ENCODE measurements around the gene MCTS1. TPM values are rescaled to one million over a fixed set of nuclear protein-coding genes. Genes with fewer than 3 reads are reported as not detected.

Gene MCTS1
- total and polyA plus RNA-seq, 2 experiments from 2014 or later, result 33.0 to 58.2 TPM

DNA sequence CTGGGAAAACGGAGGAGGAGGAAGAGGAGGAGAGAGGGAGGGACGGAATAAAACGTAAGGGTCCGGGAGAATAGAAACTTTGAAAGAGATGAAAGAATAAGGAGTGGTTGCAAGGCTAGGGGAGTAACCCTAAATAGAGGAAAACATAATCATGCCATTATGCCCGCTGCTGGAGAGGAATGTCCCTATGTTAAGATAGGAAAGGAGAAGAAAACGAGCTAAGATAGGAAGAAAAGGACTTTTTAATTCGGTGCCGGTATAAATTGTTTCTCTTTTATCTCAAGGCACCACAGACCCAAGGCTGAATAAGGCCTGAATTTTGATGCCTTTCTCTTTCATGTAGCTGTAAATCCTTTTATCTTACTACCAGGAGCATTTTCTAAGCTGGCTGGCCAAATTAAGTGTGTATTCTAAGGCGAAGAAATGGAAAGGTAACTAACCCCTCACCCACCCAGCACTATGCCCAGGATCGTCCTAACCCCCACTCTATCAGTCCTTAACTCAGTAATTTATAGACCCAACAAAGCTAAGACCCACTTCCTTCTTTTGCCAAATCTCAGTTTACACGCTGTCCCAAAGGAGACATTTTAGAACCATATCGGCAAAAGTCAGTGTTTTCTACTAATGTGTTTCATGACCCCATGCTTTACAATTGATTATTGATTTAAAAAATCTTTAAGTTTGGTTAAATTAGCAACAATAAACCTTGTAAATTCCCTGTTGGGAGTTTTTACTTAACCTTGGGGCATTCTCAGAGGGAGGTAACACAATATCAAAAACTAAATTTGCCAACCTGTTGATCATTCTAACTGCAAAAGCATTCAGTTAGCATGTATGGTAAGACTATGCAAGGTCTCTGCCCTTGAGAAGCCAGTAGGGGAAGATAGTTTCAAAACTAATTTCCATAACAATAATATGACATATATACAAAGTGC is 42.0 kb upstream of the MCTS1 start:
- no peak for TF ChIP-seq CREB1 (CRISPR knock-in tag; IDR thresholded peaks at IDR 0.05; ENCODE audit: low read depth)
- TF ChIP-seq ZNF114 (CRISPR knock-in tag; IDR thresholded peaks at IDR 0.05), result no peak
- TF ChIP-seq STAT1 (IDR thresholded peaks at IDR 0.05; ENCODE audit: unreplicated experiment), result no peak
- TF ChIP-seq, protein P1, sequence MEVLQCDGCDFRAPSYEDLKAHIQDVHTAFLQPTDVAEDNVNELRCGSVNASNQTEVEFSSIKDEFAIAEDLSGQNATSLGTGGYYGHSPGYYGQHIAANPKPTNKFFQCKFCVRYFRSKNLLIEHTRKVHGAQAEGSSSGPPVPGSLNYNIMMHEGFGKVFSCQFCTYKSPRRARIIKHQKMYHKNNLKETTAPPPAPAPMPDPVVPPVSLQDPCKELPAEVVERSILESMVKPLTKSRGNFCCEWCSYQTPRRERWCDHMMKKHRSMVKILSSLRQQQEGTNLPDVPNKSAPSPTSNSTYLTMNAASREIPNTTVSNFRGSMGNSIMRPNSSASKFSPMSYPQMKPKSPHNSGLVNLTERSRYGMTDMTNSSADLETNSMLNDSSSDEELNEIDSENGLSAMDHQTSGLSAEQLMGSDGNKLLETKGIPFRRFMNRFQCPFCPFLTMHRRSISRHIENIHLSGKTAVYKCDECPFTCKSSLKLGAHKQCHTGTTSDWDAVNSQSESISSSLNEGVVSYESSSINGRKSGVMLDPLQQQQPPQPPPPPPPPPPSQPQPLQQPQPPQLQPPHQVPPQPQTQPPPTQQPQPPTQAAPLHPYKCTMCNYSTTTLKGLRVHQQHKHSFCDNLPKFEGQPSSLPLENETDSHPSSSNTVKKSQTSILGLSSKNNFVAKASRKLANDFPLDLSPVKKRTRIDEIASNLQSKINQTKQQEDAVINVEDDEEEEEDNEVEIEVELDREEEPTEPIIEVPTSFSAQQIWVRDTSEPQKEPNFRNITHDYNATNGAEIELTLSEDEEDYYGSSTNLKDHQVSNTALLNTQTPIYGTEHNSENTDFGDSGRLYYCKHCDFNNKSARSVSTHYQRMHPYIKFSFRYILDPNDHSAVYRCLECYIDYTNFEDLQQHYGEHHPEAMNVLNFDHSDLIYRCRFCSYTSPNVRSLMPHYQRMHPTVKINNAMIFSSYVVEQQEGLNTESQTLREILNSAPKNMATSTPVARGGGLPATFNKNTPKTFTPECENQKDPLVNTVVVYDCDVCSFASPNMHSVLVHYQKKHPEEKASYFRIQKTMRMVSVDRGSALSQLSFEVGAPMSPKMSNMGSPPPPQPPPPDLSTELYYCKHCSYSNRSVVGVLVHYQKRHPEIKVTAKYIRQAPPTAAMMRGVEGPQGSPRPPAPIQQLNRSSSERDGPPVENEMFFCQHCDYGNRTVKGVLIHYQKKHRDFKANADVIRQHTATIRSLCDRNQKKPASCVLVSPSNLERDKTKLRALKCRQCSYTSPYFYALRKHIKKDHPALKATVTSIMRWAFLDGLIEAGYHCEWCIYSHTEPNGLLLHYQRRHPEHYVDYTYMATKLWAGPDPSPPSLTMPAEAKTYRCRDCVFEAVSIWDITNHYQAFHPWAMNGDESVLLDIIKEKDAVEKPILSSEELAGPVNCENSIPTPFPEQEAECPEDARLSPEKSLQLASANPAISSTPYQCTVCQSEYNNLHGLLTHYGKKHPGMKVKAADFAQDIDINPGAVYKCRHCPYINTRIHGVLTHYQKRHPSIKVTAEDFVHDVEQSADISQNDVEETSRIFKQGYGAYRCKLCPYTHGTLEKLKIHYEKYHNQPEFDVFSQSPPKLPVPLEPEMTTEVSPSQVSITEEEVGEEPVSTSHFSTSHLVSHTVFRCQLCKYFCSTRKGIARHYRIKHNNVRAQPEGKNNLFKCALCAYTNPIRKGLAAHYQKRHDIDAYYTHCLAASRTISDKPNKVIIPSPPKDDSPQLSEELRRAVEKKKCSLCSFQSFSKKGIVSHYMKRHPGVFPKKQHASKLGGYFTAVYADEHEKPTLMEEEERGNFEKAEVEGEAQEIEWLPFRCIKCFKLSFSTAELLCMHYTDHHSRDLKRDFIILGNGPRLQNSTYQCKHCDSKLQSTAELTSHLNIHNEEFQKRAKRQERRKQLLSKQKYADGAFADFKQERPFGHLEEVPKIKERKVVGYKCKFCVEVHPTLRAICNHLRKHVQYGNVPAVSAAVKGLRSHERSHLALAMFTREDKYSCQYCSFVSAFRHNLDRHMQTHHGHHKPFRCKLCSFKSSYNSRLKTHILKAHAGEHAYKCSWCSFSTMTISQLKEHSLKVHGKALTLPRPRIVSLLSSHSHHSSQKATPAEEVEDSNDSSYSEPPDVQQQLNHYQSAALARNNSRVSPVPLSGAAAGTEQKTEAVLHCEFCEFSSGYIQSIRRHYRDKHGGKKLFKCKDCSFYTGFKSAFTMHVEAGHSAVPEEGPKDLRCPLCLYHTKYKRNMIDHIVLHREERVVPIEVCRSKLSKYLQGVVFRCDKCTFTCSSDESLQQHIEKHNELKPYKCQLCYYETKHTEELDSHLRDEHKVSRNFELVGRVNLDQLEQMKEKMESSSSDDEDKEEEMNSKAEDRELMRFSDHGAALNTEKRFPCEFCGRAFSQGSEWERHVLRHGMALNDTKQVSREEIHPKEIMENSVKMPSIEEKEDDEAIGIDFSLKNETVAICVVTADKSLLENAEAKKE (CRISPR knock-in tag; IDR thresholded peaks at IDR 0.05), result no peak
- TF ChIP-seq, protein P2, sequence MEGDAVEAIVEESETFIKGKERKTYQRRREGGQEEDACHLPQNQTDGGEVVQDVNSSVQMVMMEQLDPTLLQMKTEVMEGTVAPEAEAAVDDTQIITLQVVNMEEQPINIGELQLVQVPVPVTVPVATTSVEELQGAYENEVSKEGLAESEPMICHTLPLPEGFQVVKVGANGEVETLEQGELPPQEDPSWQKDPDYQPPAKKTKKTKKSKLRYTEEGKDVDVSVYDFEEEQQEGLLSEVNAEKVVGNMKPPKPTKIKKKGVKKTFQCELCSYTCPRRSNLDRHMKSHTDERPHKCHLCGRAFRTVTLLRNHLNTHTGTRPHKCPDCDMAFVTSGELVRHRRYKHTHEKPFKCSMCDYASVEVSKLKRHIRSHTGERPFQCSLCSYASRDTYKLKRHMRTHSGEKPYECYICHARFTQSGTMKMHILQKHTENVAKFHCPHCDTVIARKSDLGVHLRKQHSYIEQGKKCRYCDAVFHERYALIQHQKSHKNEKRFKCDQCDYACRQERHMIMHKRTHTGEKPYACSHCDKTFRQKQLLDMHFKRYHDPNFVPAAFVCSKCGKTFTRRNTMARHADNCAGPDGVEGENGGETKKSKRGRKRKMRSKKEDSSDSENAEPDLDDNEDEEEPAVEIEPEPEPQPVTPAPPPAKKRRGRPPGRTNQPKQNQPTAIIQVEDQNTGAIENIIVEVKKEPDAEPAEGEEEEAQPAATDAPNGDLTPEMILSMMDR (conservative IDR thresholded peaks at IDR 0.05; ENCODE audit: low read depth in 2 of 2), result no peak
- no peak for TF ChIP-seq EZH2 (IDR thresholded peaks at IDR 0.05; ENCODE audit: low read depth, unreplicated experiment)
- no peak for TF ChIP-seq JUNB (IDR thresholded peaks at IDR 0.05; ENCODE audit: unreplicated experiment)
- TF ChIP-seq POLR2AphosphoS5 (IDR thresholded peaks at IDR 0.05; ENCODE audit: low read depth), result no peak
- TF ChIP-seq, protein P3, sequence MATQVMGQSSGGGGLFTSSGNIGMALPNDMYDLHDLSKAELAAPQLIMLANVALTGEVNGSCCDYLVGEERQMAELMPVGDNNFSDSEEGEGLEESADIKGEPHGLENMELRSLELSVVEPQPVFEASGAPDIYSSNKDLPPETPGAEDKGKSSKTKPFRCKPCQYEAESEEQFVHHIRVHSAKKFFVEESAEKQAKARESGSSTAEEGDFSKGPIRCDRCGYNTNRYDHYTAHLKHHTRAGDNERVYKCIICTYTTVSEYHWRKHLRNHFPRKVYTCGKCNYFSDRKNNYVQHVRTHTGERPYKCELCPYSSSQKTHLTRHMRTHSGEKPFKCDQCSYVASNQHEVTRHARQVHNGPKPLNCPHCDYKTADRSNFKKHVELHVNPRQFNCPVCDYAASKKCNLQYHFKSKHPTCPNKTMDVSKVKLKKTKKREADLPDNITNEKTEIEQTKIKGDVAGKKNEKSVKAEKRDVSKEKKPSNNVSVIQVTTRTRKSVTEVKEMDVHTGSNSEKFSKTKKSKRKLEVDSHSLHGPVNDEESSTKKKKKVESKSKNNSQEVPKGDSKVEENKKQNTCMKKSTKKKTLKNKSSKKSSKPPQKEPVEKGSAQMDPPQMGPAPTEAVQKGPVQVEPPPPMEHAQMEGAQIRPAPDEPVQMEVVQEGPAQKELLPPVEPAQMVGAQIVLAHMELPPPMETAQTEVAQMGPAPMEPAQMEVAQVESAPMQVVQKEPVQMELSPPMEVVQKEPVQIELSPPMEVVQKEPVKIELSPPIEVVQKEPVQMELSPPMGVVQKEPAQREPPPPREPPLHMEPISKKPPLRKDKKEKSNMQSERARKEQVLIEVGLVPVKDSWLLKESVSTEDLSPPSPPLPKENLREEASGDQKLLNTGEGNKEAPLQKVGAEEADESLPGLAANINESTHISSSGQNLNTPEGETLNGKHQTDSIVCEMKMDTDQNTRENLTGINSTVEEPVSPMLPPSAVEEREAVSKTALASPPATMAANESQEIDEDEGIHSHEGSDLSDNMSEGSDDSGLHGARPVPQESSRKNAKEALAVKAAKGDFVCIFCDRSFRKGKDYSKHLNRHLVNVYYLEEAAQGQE (IDR thresholded peaks at IDR 0.05; ENCODE audit: unreplicated experiment), result no peak
- no peak for TF ChIP-seq ZNF331 (CRISPR knock-in tag; IDR thresholded peaks at IDR 0.05; ENCODE audit: low read depth)
- TF ChIP-seq, protein P4, sequence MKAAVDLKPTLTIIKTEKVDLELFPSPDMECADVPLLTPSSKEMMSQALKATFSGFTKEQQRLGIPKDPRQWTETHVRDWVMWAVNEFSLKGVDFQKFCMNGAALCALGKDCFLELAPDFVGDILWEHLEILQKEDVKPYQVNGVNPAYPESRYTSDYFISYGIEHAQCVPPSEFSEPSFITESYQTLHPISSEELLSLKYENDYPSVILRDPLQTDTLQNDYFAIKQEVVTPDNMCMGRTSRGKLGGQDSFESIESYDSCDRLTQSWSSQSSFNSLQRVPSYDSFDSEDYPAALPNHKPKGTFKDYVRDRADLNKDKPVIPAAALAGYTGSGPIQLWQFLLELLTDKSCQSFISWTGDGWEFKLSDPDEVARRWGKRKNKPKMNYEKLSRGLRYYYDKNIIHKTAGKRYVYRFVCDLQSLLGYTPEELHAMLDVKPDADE (IDR thresholded peaks at IDR 0.05), result no peak
- H3K27ac Mint-ChIP-seq, result peak overlapping the region; percentile 97
- no peak for ATAC-seq
- H3K4me1 Mint-ChIP-seq, result peaks cover 5% of the 10 kb centered on the region
- Histone ChIP-seq H3K27ac (ENCODE audit: low read depth) (peak overlapping the region; percentile 78), H3K27me3 (ENCODE audit: insufficient read depth) (no peaks in the 10 kb centered on the region), H3K79me2 (replicated peaks; ENCODE audit: insufficient read depth) (peaks cover 22% of the 10 kb centered on the region), H4K20me1 (replicated peaks; ENCODE audit: insufficient read depth) (no peaks in the 10 kb centered on the region), H2AFZ (peak overlapping the region; percentile 67; the same call in 1 of the 2 replicates), H3K4me2 (peak overlapping the region; percentile 78), H3K36me3 (ENCODE audit: insufficient read depth) (no peaks in the 10 kb centered on the region), H3K4me3 (peak overlapping the region; percentile 80), H3K4me1 (ENCODE audit: insufficient read depth) (peaks cover 6% of the 10 kb centered on the region), H3K9me2 (ENCODE audit: insufficient read depth) (no peaks in the 10 kb centered on the region), H3F3A (replicated peaks; ENCODE audit: low read depth) (no peaks in the 10 kb centered on the region)
- H3K27me3 Mint-ChIP-seq (ENCODE audit: insufficient read depth, low read depth, poor library complexity), result peaks cover 3% of the 10 kb centered on the region
- H3K9me3 Mint-ChIP-seq, result no peaks in the 10 kb centered on the region
- peaks cover 9% of the 10 kb centered on the region; the same call in 2 of the 3 replicates for H3K36me3 Mint-ChIP-seq (ENCODE audit: low read depth)
- peak overlapping the region; percentile 92 for H3K4me3 Mint-ChIP-seq
- no peak for DNase-seq (ENCODE audit: low spot score)
